A204.1 (cell line): ENCODE measurements around the gene RETSAT.
"Not testable (repeated sequence)": the region's sequence is repeated elsewhere in the genome, so short reads cannot be mapped to it uniquely, and the experiment has no call there.

Experiments
- FAIRE-seq: peaks from 2 replicates; lab custom pipeline; 2012; peaks lifted over from hg19 to GRCh38; lab: Jason Lieb, UNC

The RETSAT gene

DNA sequence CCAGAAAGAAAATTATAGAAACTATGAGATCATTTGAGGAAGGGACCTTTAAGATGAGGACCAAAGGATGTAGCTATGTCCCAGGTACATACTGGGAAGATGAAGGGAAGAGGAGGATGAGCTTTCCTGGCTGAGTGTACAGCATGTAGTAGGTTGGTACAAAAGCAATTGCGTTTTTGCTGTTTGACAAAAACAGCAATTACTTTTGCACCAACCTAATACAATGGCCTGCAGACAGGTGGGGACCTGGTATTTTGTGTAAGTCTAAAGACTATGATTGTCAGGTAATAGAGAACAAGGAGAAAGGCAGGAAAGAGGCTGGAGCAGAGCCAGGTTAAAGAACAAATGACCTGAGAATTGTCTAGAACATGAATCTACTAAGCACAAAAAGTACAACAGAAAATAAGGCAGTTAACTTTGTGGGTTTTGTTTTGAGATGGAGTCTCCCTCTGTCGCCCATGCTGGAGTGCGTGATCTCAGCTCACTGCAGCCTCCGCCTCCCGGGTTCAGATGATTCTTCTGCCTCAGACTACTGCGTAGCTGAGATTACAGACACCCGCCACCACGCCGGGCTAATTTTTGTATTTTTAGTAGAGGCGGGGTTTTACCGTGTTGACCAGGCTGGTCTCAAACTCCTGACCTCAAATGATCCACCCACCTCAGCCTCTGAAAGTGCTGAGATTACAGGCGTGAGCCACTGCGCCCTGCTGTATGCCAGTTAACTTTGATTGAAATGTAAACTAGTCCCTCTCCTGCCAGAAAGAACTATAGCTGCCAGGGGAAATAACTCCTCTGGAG, 23.3 kb downstream of the RETSAT start:
- FAIRE-seq: no peak

DNA sequence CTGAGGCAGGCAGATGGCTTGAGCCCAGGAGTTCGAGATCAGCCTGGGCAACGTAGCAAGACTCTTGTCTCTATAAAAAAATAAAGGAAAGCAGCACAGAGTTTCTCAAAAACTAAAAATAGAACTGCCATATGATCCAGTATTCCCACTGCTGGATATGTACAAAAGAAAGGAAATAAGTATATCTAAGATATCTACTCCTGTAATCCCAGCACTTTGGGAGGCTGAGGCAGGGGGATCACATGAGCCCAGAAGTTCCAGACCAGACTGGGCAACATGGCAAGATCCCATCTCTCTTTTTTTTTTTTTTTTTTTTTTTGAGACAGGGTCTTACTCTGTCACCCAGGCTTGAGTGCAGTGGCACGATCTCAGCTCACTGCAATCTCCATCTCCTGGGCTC, 24.6 kb downstream of the RETSAT start:
- FAIRE-seq: not testable (repeated sequence)

- no peak for FAIRE-seq
These were observed 25.1 kb downstream of the RETSAT start for GRCh38 chr2:85329181-85329651.

GRCh38 chr2:85327822-85328617, 26.3 kb downstream of the RETSAT start, which contains the start of gene TGOLN2:
Gene TGOLN2 (minus strand): TSS chr2:85327989. CDS start chr2:85327962, 27 bp downstream.
- no peak for FAIRE-seq

GRCh38 chr2:85327160-85327821, 27.0 kb downstream of the RETSAT start:
- no peak for FAIRE-seq

DNA sequence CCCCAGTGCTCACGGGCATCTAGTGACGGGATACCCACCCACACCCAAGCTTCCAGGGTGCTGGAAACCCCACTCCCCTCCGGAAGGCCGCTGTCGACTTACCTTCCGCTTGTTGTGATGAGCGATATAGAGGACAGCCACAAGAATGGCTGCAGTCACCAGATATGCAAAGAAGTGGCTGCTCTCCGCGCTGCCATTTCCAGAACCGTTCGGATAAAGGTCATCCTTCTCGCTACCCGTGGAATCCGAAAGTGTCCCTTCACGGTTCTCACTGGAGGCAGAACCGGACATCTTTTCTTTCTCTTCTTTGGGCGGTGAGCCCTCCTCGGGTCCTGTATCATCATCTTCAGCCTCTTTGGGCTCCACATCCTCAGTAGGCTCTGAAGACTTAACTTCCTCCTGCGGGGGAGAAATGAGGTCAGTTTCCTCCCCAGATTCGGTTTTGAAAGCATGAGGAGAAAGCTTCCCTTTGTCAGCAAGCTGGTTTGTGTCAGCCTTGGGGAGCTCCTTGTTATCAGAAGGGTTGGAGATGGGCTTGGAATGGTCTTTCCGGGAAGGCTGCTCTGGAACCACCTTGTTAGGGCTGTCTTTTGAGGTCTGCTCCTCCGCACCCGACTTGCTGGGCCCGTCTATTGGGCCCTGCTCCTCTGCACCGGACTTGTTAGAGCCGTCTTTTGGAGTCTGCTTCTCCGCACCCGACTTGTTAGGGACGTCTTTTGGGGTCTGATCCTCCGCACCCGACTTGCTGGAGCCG, 27.7 kb downstream of the RETSAT start:
- FAIRE-seq: no peak

GRCh38 chr2:85325466-85325811, 28.9 kb downstream of the RETSAT start:
- FAIRE-seq: no peak

GRCh38 chr2:85324639-85325465, 29.5 kb downstream of the RETSAT start:
- FAIRE-seq: no peak

DNA sequence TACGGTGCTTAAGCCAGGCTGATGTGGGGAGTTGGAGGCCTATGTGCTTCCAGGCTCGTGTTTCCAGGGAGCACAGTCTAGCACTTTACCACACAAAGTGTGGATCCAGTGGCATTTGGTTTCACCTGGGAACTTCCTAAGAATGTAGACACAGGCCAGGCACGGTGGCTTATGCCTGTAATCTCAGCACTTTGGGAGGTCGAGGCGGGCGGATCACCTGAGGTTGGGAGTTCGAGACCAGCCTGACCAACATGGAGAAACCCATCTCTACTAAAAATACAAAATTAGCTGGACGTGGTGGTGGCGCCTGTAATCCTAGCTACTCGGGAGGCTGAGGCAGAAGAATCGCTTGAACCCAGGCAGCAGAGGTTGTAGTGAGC, 30.4 kb downstream of the RETSAT start:
- not testable (repeated sequence) for FAIRE-seq

- no peak for FAIRE-seq
These were observed 30.9 kb downstream of the RETSAT start for GRCh38 chr2:85323351-85323987.

- FAIRE-seq: no peak
These were observed 34.5 kb downstream of the RETSAT start for GRCh38 chr2:85319796-85320195.

DNA sequence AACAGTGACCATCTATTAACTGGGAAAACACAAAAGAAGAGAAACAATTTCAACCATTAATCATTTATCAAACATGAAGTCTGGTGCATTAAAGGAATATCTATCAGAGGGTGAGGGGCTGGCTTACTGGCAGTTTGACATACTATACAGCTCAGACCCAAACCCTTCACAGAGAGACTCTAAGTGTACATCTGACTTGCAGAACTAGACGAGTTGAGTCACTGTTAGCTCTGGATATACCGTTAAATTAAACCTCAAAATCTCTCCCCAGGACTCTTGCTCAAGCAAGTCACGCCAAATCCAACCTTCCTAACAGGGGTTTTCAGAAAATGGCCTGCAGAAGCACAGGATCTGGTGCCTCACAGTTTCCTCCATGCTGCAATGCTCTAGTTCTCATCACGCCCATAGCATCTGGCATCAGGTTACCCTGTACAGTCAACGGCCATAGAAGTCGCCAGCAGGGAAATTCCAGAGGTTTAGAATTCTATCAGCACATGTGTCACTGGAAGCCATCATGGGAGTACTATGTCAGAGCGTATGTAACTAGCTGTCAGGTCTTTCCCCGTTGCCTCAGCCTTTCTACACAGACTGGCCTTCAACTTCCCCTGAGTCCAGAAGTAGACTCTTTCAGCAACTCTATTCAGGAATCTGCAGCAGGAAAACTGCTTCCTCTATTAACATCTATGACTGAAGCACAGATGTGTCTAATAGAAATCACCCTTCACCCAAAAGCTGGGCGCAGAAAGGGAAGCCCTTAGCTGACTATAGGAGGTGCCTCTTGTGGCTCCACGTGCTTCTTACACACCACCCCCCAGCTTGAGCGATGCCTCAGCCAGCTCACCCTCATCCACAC, 35.9 kb downstream of the RETSAT start:
- FAIRE-seq: no peak

DNA sequence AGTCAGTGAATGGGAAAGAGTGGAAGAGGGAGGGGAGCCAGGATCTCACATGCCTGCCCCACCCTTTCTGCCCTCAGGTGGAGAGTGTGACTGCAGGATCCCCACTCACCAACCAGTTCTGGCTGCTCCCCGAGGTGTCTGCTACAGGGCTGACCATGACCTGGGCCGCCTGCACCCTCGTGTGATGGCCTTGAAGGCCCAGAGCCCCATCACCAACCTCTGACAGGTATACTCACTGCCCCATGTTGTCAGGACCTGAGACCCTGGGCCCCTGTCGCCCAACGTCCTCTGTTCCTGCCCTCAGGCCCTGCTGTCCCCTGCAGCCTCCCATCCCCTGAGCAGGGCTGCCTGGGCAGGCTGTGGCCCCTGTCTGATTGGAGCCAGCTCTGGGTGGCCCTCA, 38.4 kb downstream of the RETSAT start:
- FAIRE-seq: not testable (repeated sequence)

GRCh38 chr2:85314884-85315242, 39.5 kb downstream of the RETSAT start:
- no peak for FAIRE-seq

GRCh38 chr2:85312404-85312803, 41.9 kb downstream of the RETSAT start:
- no peak for FAIRE-seq

GRCh38 chr2:85310330-85310729, 44.0 kb downstream of the RETSAT start:
- no peak for FAIRE-seq

DNA sequence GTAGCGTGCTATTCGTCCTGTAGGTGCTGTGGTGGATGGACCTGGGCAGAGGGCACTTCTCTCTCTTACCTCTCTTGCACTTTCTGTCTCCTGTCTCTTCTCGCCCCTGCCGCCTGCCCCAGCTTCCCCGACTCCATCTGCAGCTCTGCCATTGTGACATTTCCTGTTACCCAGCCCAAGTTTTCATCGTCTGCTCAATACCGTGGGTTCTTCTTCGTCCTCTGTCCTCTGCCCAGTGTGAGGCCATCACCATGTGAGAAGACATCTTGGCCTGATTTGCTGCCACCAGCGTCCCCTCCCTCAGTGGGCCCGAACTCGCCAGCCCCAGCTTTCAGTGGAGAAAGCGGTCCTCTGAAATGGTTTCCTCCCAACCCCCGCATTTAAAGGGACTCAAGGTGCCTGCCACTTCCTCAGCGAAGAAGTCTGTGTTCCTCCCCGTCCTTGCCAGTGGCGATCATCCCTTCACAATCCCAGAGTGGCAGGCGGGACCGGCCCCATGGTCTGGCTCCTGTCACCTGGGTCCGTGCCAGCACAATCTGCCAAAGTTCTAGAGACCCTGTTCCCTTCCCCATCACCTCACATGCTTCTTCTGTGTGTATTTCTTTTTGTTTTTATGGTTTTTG, 44.5 kb downstream of the RETSAT start:
- FAIRE-seq: no peak

- FAIRE-seq: no peak
These were observed 45.3 kb downstream of the RETSAT start for GRCh38 chr2:85308896-85309555.

DNA sequence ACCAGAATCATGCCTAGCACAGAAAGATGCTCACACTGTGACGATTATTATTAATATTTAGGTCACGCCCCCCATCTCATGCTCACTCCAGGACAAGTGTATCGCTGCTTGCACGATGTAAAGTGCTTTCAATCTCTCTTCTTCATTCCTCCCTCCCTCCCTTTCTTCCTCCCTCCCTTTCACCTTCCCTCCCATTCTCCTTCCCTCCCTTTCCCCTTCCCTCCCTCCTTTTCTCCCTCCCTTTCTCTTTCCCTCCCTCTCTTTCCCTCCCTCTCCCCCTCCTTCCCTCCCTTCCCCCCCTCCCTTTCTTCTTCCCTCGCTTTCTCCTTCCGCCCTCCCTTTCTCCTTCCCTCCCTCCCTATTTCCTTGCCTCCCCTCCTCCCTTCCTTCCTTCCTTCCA, 46.1 kb downstream of the RETSAT start:
- FAIRE-seq: no peak
